Activated CD4-positive, CD25-positive, alpha-beta regulatory T cell (primary cell): ENCODE data around the gene DLL4.

Source experiments
- DNase-seq, 4 experiments: peaks; one replicate each; lab custom pipeline; 2025; lab: John Stamatoyannopoulos, UW

DLL4 gene

DNA sequence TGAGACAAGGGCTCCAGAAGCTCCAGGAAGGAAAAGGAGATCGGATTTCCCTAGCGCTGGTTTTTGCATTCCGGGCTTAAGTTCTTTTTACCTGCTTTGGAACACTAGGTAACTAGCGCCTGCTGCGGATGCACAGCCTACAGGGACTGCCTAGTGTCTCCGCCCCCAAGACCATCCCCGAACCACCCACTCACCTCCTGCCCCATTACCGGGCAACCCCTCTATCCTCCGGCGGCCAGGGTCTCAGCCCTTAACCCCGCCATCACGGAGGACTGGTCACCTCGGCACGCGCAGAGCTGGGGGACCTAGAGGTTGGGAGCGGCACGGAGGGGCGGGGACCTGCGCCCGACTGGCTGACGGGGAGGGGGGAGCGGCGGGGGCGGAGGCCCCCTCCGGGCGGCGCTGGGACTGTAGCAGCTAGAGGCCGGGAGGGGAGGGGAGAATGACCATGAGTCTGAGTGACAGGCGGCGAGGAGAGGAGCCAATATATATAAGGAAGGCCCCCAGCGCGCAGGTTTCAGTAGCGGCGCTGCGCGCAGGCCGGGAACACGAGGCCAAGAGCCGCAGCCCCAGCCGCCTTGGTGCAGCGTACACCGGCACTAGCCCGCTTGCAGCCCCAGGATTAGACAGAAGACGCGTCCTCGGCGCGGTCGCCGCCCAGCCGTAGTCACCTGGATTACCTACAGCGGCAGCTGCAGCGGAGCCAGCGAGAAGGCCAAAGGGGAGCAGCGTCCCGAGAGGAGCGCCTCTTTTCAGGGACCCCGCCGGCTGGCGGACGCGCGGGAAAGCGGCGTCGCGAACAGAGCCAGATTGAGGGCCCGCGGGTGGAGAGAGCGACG is at the start of gene DLL4:
TSS of gene DLL4 (plus strand) at position 520 of the 839 bp plus-strand sequence. CDS start 329 bp downstream, outside the sequence.
- DNase-seq = no peak

GRCh38 chr15:40879609-40880008 is 49.5 kb upstream of the DLL4 start:
- DNase-seq = no peak

GRCh38 chr15:40881351-40881750 is 47.8 kb upstream of the DLL4 start:
- DNase-seq = no peak

DNA sequence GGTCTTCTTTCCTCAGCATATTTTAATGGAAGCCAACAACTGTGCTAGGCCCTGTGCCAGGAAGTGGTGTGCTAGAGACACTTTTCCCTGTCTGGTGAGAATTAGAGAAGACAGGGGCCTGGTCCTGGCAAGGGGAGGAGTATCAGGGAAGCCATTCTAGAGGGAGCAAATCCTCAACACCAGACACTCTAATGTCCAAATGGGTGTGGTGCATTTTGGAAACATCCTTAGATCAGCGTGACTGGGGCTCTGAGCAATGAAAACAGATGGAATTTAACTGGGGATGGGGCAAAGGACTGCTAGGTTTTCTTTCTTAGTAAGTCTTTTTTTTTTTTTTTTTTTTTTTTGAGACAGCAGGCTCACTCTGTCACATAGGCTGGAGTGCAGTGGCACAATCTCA is 42.6 kb upstream of the DLL4 start:
- DNase-seq = no peak

GRCh38 chr15:40889112-40889511 is 40.0 kb upstream of the DLL4 start:
- DNase-seq = no peak

GRCh38 chr15:40891138-40891537 is 38.0 kb upstream of the DLL4 start:
- DNase-seq = no peak

DNA sequence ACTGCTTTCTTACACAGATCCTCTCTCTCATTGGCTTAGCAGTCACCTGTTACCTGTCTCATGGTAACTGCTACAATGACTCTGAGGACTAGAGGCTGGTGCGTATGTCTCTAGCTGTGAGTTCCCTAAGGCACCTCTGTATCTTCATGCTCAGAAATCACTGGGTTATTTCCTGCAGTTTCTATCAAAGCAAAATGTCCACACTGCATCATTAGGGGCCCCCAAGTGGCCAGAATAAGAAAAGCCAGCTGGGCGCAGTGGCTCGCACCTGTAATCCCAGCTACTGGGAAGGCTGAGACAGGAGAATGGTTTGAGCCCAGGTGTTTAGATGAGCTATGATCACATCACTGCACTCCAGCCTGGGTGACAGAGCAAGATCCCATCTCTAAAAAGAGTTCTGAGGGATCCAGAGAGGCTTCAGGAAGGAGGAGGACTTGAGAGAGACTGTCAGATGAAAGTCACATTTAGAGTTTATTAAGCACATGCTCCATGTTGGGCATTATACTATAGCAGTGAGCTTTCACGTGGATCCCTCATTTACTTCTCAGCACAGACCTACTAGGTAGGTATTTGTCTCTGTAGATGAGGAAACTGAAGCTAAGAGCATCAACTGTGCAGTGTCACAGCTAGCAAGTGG is 37.2 kb upstream of the DLL4 start:
- no peak for DNase-seq

- DNase-seq = no peak
These were observed 36.6 kb upstream of the DLL4 start for GRCh38 chr15:40892447-40893012.

DNA sequence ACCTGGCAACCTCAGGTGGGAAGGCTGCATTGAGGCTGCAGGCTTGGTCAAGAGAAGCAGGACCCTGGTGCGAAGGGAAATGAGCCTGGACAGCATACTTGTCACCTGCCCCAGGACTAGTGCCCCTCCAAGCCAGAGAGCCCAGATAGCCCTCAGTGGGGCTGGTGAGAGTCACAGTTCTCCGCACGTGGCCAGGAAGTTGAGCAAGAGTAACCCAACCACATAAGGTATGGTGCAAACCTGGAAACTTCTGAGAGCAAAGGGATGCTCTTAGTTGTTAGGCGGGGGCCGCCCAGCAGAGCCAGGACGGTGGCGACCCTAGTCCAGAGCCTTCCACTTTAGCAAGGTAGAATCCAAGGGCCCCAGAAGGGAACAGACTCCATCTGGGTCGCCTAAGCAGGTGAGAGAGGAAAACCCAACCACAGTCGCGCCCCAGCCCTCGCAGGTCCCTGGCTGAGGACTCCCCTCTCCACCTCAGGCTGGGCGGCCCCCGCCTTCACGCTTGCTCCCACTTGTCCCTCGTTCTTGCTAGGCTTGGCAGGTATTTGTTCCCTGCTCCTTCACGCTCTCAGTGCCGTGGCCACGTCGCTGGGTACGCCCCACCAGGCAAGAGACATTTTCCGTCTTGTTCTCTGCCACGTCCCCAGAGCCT is 36.0 kb upstream of the DLL4 start:
- DNase-seq = no peak

- peak; percentile 96 to 99 (median 98) for DNase-seq
These were observed 35.1 kb upstream of the DLL4 start, which contains the start of gene VPS18 for GRCh38 chr15:40893733-40894680. Gene VPS18, plus strand, starts transcription at chr15:40894450. Its CDS starts 319 bp downstream, at chr15:40894769.

- DNase-seq = peak in 3 of 4 experiments; percentile 20 to 38 (median 24)
These were observed 34.3 kb upstream of the DLL4 start for GRCh38 chr15:40894681-40895448.

DNA sequence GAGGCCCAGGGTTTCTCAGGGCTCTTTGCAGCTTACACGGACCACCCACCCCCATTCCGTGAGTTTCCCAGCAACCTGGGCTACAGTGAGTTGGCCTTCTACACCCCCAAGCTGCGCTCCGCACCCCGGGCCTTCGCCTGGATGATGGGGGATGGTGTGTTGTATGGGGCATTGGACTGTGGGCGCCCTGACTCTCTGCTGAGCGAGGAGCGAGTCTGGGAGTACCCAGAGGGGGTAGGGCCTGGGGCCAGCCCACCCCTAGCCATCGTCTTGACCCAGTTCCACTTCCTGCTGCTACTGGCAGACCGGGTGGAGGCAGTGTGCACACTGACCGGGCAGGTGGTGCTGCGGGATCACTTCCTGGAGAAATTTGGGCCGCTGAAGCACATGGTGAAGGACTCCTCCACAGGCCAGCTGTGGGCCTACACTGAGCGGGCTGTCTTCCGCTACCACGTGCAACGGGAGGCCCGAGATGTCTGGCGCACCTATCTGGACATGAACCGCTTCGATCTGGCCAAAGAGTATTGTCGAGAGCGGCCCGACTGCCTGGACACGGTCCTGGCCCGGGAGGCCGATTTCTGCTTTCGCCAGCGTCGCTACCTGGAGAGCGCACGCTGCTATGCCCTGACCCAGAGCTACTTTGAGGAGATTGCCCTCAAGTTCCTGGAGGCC is 29.5 kb upstream of the DLL4 start:
- no peak for DNase-seq

- no peak for DNase-seq
These were observed 28.7 kb upstream of the DLL4 start for GRCh38 chr15:40900256-40901052.

- DNase-seq = no peak
These were observed 28.1 kb upstream of the DLL4 start for GRCh38 chr15:40901053-40901443.

GRCh38 chr15:40902605-40903561 is 26.3 kb upstream of the DLL4 start:
- DNase-seq = no peak

DNA sequence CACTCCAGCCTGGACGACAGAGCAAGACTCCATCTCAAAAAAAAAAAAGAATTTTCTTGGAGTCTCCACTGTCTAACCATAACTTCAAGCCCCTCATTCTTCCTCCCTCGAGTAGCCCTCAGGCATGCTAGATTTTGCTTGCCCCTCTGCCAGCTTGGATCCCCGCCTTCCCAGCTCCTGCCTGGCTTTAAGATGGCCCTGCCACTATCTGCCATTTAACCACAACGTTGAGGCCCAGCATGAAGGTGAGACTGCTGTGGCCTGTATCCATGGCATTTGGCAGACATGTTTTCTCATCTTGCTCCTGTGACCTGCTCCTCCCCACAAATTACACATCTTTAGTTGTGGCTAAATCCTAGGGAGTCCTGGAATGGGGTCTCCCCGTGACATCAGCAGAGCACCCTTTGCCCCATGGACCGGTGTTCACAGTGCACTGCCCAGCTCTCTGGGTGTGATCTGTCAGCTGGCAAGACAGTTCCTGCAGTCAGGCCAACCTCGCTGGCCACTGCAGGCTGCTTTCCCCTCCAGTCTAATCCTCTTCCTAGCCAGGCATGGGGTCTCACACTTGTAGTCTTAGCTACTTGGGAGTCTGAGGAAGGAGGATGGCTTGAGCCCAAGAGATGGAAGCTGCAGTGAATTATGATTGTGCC is 24.5 kb upstream of the DLL4 start:
- no peak for DNase-seq
